WTC11 (cell line): ENCODE data around the gene SAFB2. TPM values are rescaled to one million over a fixed set of nuclear protein-coding genes. Genes with fewer than 3 reads are reported as not detected.
A peak's percentile ranks its signal among the peaks of the same experiment; 100 is the strongest.

ENCODE experiments used
- ATAC-seq: fragments of 200-7000 bp; cut with Tn5 transposase; 2 replicates; pipeline ENCODE4 v1.10.0; 2021; ENCODE audit warnings: mild to moderate bottlenecking, moderate library complexity
- CTCF ChIA-PET: fragments of 300-600 bp; sonication (Branson Sonifier 250); formaldehyde crosslinking; loops from one replicate; lab custom pipeline; 2021; ENCODE audit warnings: antibody characterized with exemption; lab: Charles Lee
- POLR2A ChIA-PET: fragments of 350-600 bp; sonication (Branson Sonifier 250); formaldehyde crosslinking; loops from one replicate; lab custom pipeline; 2021; ENCODE audit warnings: antibody characterized with exemption; lab: Charles Lee
- DNase-seq: peaks from one replicate; pipeline ENCODE4 v3.0.0; 2021; ENCODE audit warnings: low spot score
- H3K27ac Mint-ChIP-seq: 2 replicates; pipeline ENCODE4 v1.8.0; 2021; ENCODE audit warnings: mixed read lengths
- H3K27me3 Mint-ChIP-seq: 2 replicates; pipeline ENCODE4 v1.8.0; 2021; ENCODE audit warnings: low read depth, mild to moderate bottlenecking, moderate library complexity, mixed read lengths
- H3K36me3 Mint-ChIP-seq: 2 replicates; pipeline ENCODE4 v1.8.0; 2021; ENCODE audit warnings: mixed read lengths
- H3K4me1 Mint-ChIP-seq: 2 replicates; pipeline ENCODE4 v1.8.0; 2022; ENCODE audit warnings: mixed read lengths
- H3K4me3 Mint-ChIP-seq: 2 replicates; pipeline ENCODE4 v1.8.0; 2021; ENCODE audit warnings: mild to moderate bottlenecking, moderate library complexity, mixed read lengths
- H3K9me3 Mint-ChIP-seq: 2 replicates; pipeline ENCODE4 v1.8.0; 2021; ENCODE audit warnings: mixed read lengths
- ATF6 ChIP-seq: sonication (generic); formaldehyde crosslinking; IDR thresholded peaks from 2 replicates; pipeline ENCODE4 v1.8.1; 2023; ENCODE audit warnings: mild to moderate bottlenecking, missing genetic modification reagents
- CREB1 ChIP-seq: sonication (generic); formaldehyde crosslinking; IDR thresholded peaks from 2 replicates; pipeline ENCODE4 v1.8.0; 2023; ENCODE audit warnings: mild to moderate bottlenecking, missing genetic modification reagents
- E2F5 ChIP-seq: sonication (generic); formaldehyde crosslinking; IDR thresholded peaks from 2 replicates; pipeline ENCODE4 v1.8.1; 2022; ENCODE audit warnings: mild to moderate bottlenecking, moderate library complexity, missing genetic modification reagents
- ESRRA ChIP-seq: sonication (generic); formaldehyde crosslinking; IDR thresholded peaks from 2 replicates; pipeline ENCODE4 v1.8.1; 2022; ENCODE audit warnings: mild to moderate bottlenecking, missing genetic modification reagents, borderline replicate concordance
- GRHL2 ChIP-seq: fragments of 250-450 bp; sonication (Bioruptor Pico); IDR thresholded peaks from 2 replicates; pipeline ENCODE4 v1.8.0; 2022; ENCODE audit warnings: mild to moderate bottlenecking, moderate library complexity; ENCODE audit not compliant: insufficient replicate concordance, severe bottlenecking
- GTF2I ChIP-seq: fragments of 250-450 bp; sonication (Bioruptor Pico); conservative IDR thresholded peaks from 2 replicates; pipeline ENCODE4 v1.4.0; 2021; ENCODE audit warnings: mild to moderate bottlenecking
- MAX ChIP-seq: sonication (generic); formaldehyde crosslinking; IDR thresholded peaks from 2 replicates; pipeline ENCODE4 v1.8.0; 2022; ENCODE audit warnings: mild to moderate bottlenecking, missing genetic modification reagents
- MLX ChIP-seq: sonication (generic); formaldehyde crosslinking; IDR thresholded peaks from 2 replicates; pipeline ENCODE4 v1.8.1; 2023; ENCODE audit warnings: mild to moderate bottlenecking, missing genetic modification reagents, moderate library complexity
- SMAD4 ChIP-seq: sonication (generic); formaldehyde crosslinking; IDR thresholded peaks from 2 replicates; pipeline ENCODE4 v1.8.0; 2022; ENCODE audit warnings: mild to moderate bottlenecking, missing genetic modification reagents
- SOX15 ChIP-seq: fragments of 250-450 bp; sonication (Bioruptor Pico); IDR thresholded peaks from 2 replicates; pipeline ENCODE4 v1.9.0; 2021; ENCODE audit warnings: mild to moderate bottlenecking
- TCF7 ChIP-seq: sonication (generic); formaldehyde crosslinking; IDR thresholded peaks from 2 replicates; pipeline ENCODE4 v1.8.0; 2022; ENCODE audit warnings: mild to moderate bottlenecking, low read depth, missing genetic modification reagents, moderate library complexity
- ZNF317 ChIP-seq: sonication (generic); formaldehyde crosslinking; IDR thresholded peaks from 2 replicates; pipeline ENCODE4 v1.8.1; 2023; ENCODE audit warnings: low read depth, mild to moderate bottlenecking, moderate library complexity, missing genetic modification reagents, borderline replicate concordance
- ZNF416 ChIP-seq: fragments of 250-450 bp; sonication (Bioruptor Pico); IDR thresholded peaks from 2 replicates; pipeline ENCODE4 v1.9.0; 2021; ENCODE audit warnings: mild to moderate bottlenecking, inconsistent platforms
- ZNF532 ChIP-seq: fragments of 250-450 bp; sonication (Bioruptor Pico); IDR thresholded peaks from 2 replicates; pipeline ENCODE4 v1.9.0; 2021; ENCODE audit warnings: mild to moderate bottlenecking, borderline replicate concordance
- total RNA-seq: library from RNA; stranded (reverse); gene quantifications from 3 replicates; pipeline ENCODE4 v1.2.3, GENCODE V29; 2021
- TF ChIP-seq, protein P1 (sequence below): sonication (generic); formaldehyde crosslinking; IDR thresholded peaks from 2 replicates; pipeline ENCODE4 v1.8.1; 2023; ENCODE audit warnings: mild to moderate bottlenecking, moderate library complexity, missing genetic modification reagents
- TF ChIP-seq, protein P2 (sequence below): fragments of 250-450 bp; sonication (Bioruptor Pico); IDR thresholded peaks from 2 replicates; pipeline ENCODE4 v1.9.0; 2021; ENCODE audit warnings: mild to moderate bottlenecking
- TF ChIP-seq, protein P3 (sequence below): fragments of 250-450 bp; sonication (Bioruptor Pico); IDR thresholded peaks from 2 replicates; pipeline ENCODE4 v1.9.0; 2021; ENCODE audit warnings: mild to moderate bottlenecking

The SAFB2 gene
- total RNA-seq, 1 experiment from 2014 or later = 100 TPM

GRCh38 chr19:5624018-5624663 is 1.6 kb upstream of the SAFB2 start (continued):
- TF ChIP-seq CREB1 = no peak
- no peak for TF ChIP-seq E2F5 (CRISPR knock-in tag)
- TF ChIP-seq, protein P1, sequence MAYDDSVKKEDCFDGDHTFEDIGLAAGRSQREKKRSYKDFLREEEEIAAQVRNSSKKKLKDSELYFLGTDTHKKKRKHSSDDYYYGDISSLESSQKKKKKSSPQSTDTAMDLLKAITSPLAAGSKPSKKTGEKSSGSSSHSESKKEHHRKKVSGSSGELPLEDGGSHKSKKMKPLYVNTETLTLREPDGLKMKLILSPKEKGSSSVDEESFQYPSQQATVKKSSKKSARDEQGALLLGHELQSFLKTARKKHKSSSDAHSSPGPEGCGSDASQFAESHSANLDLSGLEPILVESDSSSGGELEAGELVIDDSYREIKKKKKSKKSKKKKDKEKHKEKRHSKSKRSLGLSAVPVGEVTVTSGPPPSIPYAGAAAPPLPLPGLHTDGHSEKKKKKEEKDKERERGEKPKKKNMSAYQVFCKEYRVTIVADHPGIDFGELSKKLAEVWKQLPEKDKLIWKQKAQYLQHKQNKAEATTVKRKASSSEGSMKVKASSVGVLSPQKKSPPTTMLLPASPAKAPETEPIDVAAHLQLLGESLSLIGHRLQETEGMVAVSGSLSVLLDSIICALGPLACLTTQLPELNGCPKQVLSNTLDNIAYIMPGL (CRISPR knock-in tag) = no peak
- TF ChIP-seq, protein P2, sequence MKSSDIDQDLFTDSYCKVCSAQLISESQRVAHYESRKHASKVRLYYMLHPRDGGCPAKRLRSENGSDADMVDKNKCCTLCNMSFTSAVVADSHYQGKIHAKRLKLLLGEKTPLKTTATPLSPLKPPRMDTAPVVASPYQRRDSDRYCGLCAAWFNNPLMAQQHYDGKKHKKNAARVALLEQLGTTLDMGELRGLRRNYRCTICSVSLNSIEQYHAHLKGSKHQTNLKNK (CRISPR knock-in tag) = no peak
- TF ChIP-seq MLX (CRISPR knock-in tag) = no peak
- no peak for TF ChIP-seq GRHL2 (CRISPR knock-in tag)
- no peak for TF ChIP-seq SMAD4
- no peak for TF ChIP-seq ZNF317 (CRISPR knock-in tag)
- no peak for TF ChIP-seq TCF7 (CRISPR knock-in tag)

DNA sequence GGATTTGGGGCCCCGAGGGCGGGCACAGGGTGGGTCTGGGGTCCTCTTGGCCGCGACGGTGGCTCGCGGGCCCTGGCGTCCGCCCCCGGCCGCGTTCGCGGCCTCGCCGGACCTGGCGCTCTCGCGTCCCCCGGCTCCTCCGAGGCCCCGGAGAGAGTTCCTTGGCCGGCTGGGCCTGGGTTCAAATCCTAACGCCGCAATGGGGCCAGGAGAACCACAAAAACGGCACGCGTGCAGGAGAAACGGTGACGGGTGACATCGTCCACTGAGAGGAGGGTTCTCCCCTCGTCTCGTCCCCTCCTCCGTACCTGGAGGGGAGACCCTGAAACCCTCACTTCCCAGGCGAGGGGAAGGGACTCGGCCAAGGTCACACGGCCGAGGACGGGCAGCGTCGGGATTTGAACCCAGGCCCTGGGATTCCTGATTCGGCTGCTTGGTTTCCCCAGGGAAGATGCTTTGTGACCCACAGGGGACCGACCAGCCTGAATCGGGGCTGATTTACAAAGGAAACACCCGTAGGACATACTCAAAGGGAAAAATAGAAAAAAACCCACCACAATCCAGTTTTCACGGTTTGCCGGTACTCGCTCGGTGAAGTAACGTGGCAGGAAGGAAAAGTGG is 931 bp upstream of the SAFB2 start:
- H3K27me3 Mint-ChIP-seq = peaks cover 5% of the 10 kb centered on the region
- CTCF ChIA-PET = interaction anchor here (0.6 to 2.2 kb wide), 7 partner anchors 44 to 180 kb away, joined by 3 to 16 read pairs (median 5); partner anchors contain the start of genes RPL36 and TINCR
- peak overlapping the region; percentile 100 for H3K4me3 Mint-ChIP-seq
- DNase-seq (no peak), ATAC-seq (no peak)
- TF ChIP-seq ESRRA (CRISPR knock-in tag) (0 out of 2 replicates have a peak, but pooled peaks have one; percentile 84), GTF2I (peak; percentile 62; the same call in 1 of the 2 replicates), SOX15 (no peak), ATF6 (CRISPR knock-in tag) (no peak), ZNF532 (CRISPR knock-in tag) (no peak), ZNF416 (CRISPR knock-in tag) (no peak), MAX (no peak)
- TF ChIP-seq, protein P3, sequence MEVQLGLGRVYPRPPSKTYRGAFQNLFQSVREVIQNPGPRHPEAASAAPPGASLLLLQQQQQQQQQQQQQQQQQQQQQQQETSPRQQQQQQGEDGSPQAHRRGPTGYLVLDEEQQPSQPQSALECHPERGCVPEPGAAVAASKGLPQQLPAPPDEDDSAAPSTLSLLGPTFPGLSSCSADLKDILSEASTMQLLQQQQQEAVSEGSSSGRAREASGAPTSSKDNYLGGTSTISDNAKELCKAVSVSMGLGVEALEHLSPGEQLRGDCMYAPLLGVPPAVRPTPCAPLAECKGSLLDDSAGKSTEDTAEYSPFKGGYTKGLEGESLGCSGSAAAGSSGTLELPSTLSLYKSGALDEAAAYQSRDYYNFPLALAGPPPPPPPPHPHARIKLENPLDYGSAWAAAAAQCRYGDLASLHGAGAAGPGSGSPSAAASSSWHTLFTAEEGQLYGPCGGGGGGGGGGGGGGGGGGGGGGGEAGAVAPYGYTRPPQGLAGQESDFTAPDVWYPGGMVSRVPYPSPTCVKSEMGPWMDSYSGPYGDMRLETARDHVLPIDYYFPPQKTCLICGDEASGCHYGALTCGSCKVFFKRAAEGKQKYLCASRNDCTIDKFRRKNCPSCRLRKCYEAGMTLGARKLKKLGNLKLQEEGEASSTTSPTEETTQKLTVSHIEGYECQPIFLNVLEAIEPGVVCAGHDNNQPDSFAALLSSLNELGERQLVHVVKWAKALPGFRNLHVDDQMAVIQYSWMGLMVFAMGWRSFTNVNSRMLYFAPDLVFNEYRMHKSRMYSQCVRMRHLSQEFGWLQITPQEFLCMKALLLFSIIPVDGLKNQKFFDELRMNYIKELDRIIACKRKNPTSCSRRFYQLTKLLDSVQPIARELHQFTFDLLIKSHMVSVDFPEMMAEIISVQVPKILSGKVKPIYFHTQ (CRISPR knock-in tag) = no peak
- POLR2A ChIA-PET = interaction anchor here (0.6 to 1.7 kb wide), 8 partner anchors 12 to 97 kb away, joined by 3 to 6 read pairs (median 4); partner anchors contain the start of genes CATSPERD, LONP1 and RPL36
- peak overlapping the region; percentile 100 for H3K27ac Mint-ChIP-seq
- H3K9me3 Mint-ChIP-seq = no peaks in the 10 kb centered on the region
- H3K4me1 Mint-ChIP-seq = peaks cover 42% of the 10 kb centered on the region
- peaks cover 55% of the 10 kb centered on the region for H3K36me3 Mint-ChIP-seq
